Natural killer cell (primary cell): ENCODE measurements around the gene FAM110A. TPM values are rescaled to one million over a fixed set of nuclear protein-coding genes. Genes with fewer than 3 reads are reported as not detected.

Experiments
- ATAC-seq, 3 donors: fragments of 150-1000 bp in 2 of 3; fragments of 200-7000 bp in 1 of 3; cut with Tn5 transposase; 1 replicate in 1 of 3; 2 replicates in 2 of 3; pipeline ENCODE4 v1.10.0; 2021; ENCODE audit warnings: mild to moderate bottlenecking in 2 of 3, moderate library complexity in 2 of 3
- DNase-seq, 2 donors: peaks; one replicate each; pipeline versions ENCODE4 v3.0.0 to v3.0.0-alpha.2; 2013 to 2021; ENCODE audit warnings: mixed read lengths in 1 of 2
- H3K27ac ChIP-seq: one replicate; pipeline ENCODE4 v1.5.1; 2013; ENCODE audit warnings: mild to moderate bottlenecking, low read length
- H3K27me3 ChIP-seq: one replicate; pipeline ENCODE4 v1.6.1; 2013; ENCODE audit warnings: low read length; ENCODE audit not compliant: control insufficient read depth, insufficient read depth
- H3K36me3 ChIP-seq: one replicate; pipeline ENCODE4 v1.6.1; 2013; ENCODE audit warnings: low read length; ENCODE audit not compliant: control insufficient read depth, insufficient read depth
- H3K4me1 ChIP-seq: one replicate; pipeline ENCODE4 v1.6.1; 2013; ENCODE audit warnings: low read length; ENCODE audit not compliant: control insufficient read depth, insufficient read depth
- H3K4me3 ChIP-seq: one replicate; pipeline ENCODE4 v1.5.1; 2013; ENCODE audit warnings: low read length
- H3K9me3 ChIP-seq: one replicate; pipeline ENCODE4 v1.6.1; 2013; ENCODE audit warnings: low read length; ENCODE audit not compliant: control insufficient read depth, insufficient read depth
- H3K27ac Mint-ChIP-seq, 2 donors: one replicate each; pipeline ENCODE4 v1.8.0; 2022; ENCODE audit warnings: mild to moderate bottlenecking in 2 of 2, mixed read lengths in 2 of 2, moderate library complexity in 1 of 2
- H3K27me3 Mint-ChIP-seq, 2 donors: one replicate each; pipeline ENCODE4 v1.8.0; 2022; ENCODE audit warnings: low read depth in 2 of 2, mixed read lengths in 2 of 2
- H3K36me3 Mint-ChIP-seq: one replicate; pipeline ENCODE4 v1.8.0; 2022; ENCODE audit warnings: mixed read lengths
- H3K4me1 Mint-ChIP-seq, 2 donors: one replicate each; pipeline ENCODE4 v1.8.0; 2022; ENCODE audit warnings: mixed read lengths in 2 of 2
- H3K4me3 Mint-ChIP-seq: one replicate; pipeline ENCODE4 v1.8.0; 2022; ENCODE audit warnings: mild to moderate bottlenecking, moderate library complexity, mixed read lengths
- H3K9me3 Mint-ChIP-seq, 2 donors: one replicate each; pipeline ENCODE4 v1.8.0; 2022; ENCODE audit warnings: mixed read lengths in 2 of 2
- WGBS: methylation state at CpG from one replicate; pipeline ENCODE4 v1.1.7; 2013; ENCODE audit warnings: missing lambda C conversion rate; ENCODE audit not compliant: insufficient coverage; 5-methylcytosine and 5-hydroxymethylcytosine counted together
- intact Hi-C: fragments of 100-400 bp; cut with micrococcal nuclease; formaldehyde crosslinking; loops from one replicate; pipeline ENCODE4 v1.14.2; 2022
- total RNA-seq, 4 donors: library from RNA; stranded (reverse); fragments of 120-200 nt in 1 of 4; gene quantifications; one replicate each; pipeline versions ENCODE4 v1.2.3 to v1.2.4, GENCODE V29; 2013 to 2022
- TF ChIP-seq, protein P1 (sequence below): fragments of 200-600 bp; IDR thresholded peaks from one replicate; pipeline ENCODE4 v1.8.0; 2022; ENCODE audit warnings: antibody characterized with exemption

The FAM110A gene
- total RNA-seq, 3 donors from 2014 or later (not counting 1 experiment from before 2014, with no cell fraction given): 25.1 to 91.0 (median 31.8) TPM

GRCh38 chr20:818001-818664, 15.4 kb upstream of the FAM110A start:
- DNase-seq (no peak), ATAC-seq (no peak)
- no peak overlapping the region for H3K27ac ChIP-seq
- H3K4me3 ChIP-seq: no peak overlapping the region
- peaks cover 7 to 8% of the 10 kb centered on the region in 2 donors for H3K27me3 Mint-ChIP-seq
- no peaks in the 10 kb centered on the region for H3K4me1 Mint-ChIP-seq
- no peak overlapping the region for H3K4me3 Mint-ChIP-seq
- no peaks in the 10 kb centered on the region for H3K27me3 ChIP-seq
- TF ChIP-seq, protein P1, sequence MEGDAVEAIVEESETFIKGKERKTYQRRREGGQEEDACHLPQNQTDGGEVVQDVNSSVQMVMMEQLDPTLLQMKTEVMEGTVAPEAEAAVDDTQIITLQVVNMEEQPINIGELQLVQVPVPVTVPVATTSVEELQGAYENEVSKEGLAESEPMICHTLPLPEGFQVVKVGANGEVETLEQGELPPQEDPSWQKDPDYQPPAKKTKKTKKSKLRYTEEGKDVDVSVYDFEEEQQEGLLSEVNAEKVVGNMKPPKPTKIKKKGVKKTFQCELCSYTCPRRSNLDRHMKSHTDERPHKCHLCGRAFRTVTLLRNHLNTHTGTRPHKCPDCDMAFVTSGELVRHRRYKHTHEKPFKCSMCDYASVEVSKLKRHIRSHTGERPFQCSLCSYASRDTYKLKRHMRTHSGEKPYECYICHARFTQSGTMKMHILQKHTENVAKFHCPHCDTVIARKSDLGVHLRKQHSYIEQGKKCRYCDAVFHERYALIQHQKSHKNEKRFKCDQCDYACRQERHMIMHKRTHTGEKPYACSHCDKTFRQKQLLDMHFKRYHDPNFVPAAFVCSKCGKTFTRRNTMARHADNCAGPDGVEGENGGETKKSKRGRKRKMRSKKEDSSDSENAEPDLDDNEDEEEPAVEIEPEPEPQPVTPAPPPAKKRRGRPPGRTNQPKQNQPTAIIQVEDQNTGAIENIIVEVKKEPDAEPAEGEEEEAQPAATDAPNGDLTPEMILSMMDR: no peak
- H3K4me1 ChIP-seq: peaks cover 4% of the 10 kb centered on the region
- H3K36me3 ChIP-seq: no peaks in the 10 kb centered on the region
- 91% methylated on average over 16 of the region's 17 CpGs for WGBS
- no peaks in the 10 kb centered on the region for H3K9me3 ChIP-seq
- no peak overlapping the region for H3K27ac Mint-ChIP-seq
- no peaks in the 10 kb centered on the region for H3K36me3 Mint-ChIP-seq
- H3K9me3 Mint-ChIP-seq: no peaks in the 10 kb centered on the region
- intact Hi-C loops: loop anchor here (5.0 kb wide), 1 partner anchor 289 kb away; no protein-coding TSS in a partner anchor

- no peaks in the 10 kb centered on the region for H3K36me3 ChIP-seq
- H3K36me3 Mint-ChIP-seq: no peaks in the 10 kb centered on the region
- H3K4me1 ChIP-seq: peaks cover 4% of the 10 kb centered on the region
- no peak overlapping the region for H3K4me3 ChIP-seq
- WGBS: 87% methylated on average over 8 of the region's 8 CpGs
- peaks cover 6 to 7% of the 10 kb centered on the region in 2 donors for H3K27me3 Mint-ChIP-seq
- H3K27me3 ChIP-seq: no peaks in the 10 kb centered on the region
- H3K4me1 Mint-ChIP-seq: no peaks in the 10 kb centered on the region
- intact Hi-C loops: loop anchor here (5.0 kb wide), 1 partner anchor 288 kb away; no protein-coding TSS in a partner anchor
- DNase-seq: no peak
- ATAC-seq: no peak
- no peak overlapping the region for H3K4me3 Mint-ChIP-seq
- H3K27ac ChIP-seq: no peak overlapping the region
- peak overlapping the region; percentile 2 to 52 for H3K27ac Mint-ChIP-seq
- TF ChIP-seq, protein P1: no peak
- no peaks in the 10 kb centered on the region for H3K9me3 ChIP-seq
- no peaks in the 10 kb centered on the region for H3K9me3 Mint-ChIP-seq
Observed at GRCh38 chr20:819680-820322, 13.7 kb upstream of the FAM110A start.

DNA sequence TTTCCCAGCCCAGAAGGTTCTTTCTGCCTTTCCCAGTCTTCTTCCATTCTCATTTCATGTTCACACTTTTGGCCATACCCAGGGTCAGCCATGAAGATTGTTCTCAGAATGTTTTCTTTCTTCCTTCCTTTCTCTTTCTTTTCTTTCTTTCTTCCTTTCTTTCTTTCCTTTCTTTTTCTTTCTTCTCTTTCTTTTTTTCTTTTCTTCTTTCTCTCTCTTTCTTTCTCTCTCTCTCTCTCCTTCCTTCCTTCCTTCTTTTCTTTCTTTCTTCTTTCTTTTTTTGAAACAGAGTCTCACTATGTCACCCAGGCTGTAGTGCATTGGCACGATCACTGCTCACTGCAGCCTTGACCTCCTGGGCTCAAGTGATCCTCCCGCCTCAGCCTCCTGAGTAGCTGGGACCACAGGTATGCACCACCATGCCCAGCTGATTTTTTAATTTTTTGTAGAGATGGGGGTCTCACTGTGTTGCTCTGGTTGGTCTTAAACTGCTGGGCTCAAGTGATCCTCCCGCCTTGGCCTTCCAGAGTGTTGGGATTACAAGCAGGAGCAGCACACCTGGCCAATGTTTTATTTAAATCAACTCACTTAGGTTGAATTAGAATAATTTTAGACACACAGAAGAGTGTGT, 13.1 kb upstream of the FAM110A start:
- H3K27ac ChIP-seq: no peak overlapping the region
- H3K4me1 ChIP-seq: peaks cover 4% of the 10 kb centered on the region
- H3K36me3 ChIP-seq: no peaks in the 10 kb centered on the region
- Mint-ChIP-seq H3K4me1 (no peaks in the 10 kb centered on the region), H3K27ac (peak overlapping the region; percentile 2 to 52), H3K36me3 (no peaks in the 10 kb centered on the region), H3K4me3 (peak overlapping the region; percentile 8), H3K27me3 (peaks cover 2 to 7% of the 10 kb centered on the region in 2 donors), H3K9me3 (no peaks in the 10 kb centered on the region)
- H3K27me3 ChIP-seq: no peaks in the 10 kb centered on the region
- no peaks in the 10 kb centered on the region for H3K9me3 ChIP-seq
- 96% methylated on average over 3 of the region's 3 CpGs for WGBS
- no peak for DNase-seq
- no peak for ATAC-seq
- no peak overlapping the region for H3K4me3 ChIP-seq
- TF ChIP-seq, protein P1: no peak
- intact Hi-C loops: no loop called here
